Measurements from ENCODE around the gene CTNNA3.

- TF ChIP-seq EZH2 (IDR thresholded peaks at IDR 0.05; ENCODE audit: borderline replicate concordance, low read depth, low read length, severe bottlenecking) (no peak), MYC (IDR thresholded peaks at IDR 0.05; ENCODE audit: low read depth, low read length) (no peak)
- TF ChIP-seq, protein P1, sequence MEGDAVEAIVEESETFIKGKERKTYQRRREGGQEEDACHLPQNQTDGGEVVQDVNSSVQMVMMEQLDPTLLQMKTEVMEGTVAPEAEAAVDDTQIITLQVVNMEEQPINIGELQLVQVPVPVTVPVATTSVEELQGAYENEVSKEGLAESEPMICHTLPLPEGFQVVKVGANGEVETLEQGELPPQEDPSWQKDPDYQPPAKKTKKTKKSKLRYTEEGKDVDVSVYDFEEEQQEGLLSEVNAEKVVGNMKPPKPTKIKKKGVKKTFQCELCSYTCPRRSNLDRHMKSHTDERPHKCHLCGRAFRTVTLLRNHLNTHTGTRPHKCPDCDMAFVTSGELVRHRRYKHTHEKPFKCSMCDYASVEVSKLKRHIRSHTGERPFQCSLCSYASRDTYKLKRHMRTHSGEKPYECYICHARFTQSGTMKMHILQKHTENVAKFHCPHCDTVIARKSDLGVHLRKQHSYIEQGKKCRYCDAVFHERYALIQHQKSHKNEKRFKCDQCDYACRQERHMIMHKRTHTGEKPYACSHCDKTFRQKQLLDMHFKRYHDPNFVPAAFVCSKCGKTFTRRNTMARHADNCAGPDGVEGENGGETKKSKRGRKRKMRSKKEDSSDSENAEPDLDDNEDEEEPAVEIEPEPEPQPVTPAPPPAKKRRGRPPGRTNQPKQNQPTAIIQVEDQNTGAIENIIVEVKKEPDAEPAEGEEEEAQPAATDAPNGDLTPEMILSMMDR (IDR thresholded peaks at IDR 0.05; ENCODE audit: extremely low read depth in 1 of 2, insufficient read depth in 1 of 2, low read depth in 1 of 2, low read length in 2 of 2): no peak
These were observed 597.5 kb downstream of the CTNNA3 start for GRCh38 chr10:67098461-67098860.
